ENCODE data around the gene IFITM2. TPM values are rescaled to one million over a fixed set of nuclear protein-coding genes. Genes with fewer than 3 reads are reported as not detected.
"Not testable (repeated sequence)": the region's sequence is repeated elsewhere in the genome, so short reads cannot be mapped to it uniquely, and the experiment has no call there.

IFITM2 gene
- total RNA-seq, 6 experiments from 2014 or later, result 157 to 624 (median 390) TPM

DNA sequence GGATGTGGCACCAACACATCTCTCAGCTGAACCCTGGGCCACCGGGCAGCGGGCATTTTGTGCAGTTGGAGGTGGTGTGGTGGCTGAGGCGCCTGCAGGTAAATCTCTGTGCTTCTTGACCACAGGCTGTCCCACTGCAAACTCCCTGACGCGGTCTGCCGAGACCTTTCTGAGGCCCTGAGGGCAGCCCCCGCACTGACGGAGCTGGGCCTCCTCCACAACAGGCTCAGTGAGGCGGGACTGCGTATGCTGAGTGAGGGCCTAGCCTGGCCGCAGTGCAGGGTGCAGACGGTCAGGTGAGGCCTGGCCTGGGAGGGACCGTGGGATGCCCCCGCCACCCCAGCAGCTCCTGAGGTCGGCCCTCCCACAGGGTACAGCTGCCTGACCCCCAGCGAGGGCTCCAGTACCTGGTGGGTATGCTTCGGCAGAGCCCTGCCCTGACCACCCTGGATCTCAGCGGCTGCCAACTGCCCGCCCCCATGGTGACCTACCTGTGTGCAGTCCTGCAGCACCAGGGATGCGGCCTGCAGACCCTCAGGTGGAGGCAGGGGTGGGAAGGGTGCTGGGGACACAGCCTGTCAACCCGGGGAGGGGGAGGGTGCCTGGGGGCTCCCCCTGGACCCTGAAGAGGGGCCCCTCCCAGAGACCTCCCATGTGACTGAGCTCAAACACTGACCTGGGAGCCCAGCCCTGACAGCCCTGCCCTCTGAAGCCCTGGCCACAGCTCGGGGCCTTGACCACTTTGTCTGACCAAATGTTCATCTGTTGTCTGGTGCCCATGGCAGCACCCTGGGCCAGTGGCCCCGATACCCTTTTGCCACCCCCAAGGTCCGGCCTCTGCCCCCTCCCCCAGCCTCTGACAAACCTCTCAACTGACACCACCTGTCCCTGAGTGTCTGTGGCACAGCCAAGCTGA, 23.3 kb upstream of the IFITM2 start:
- no peak overlapping the region for H3K27ac ChIP-seq
- no peaks in the 10 kb centered on the region for H3K9me3 ChIP-seq
- no peak for TF ChIP-seq CTCF (IDR thresholded peaks at IDR 0.05)
- no peak for TF ChIP-seq POLR2A (IDR thresholded peaks at IDR 0.05)
- peak in 1 of 3 donors; percentile 55 for DNase-seq
- no CpG with 5 or more reads among the region's 24 CpGs for WGBS (ENCODE audit: insufficient coverage, low coverage, low lambda C conversion rate, missing lambda C conversion rate)
- H3K4me3 ChIP-seq, result no peak overlapping the region
- no peaks in the 10 kb centered on the region for H3K27me3 ChIP-seq
- peaks cover 0 to 14% (median 6%) of the 10 kb centered on the region in 4 donors for H3K4me1 ChIP-seq
- intact Hi-C loops (cut with DNase I), result no loop called here
- ATAC-seq, result no peak
- no peaks in the 10 kb centered on the region for H3K36me3 ChIP-seq

GRCh38 chr11:285021-285893, 22.4 kb upstream of the IFITM2 start:
- 80% methylated on average over 18 of the region's 29 CpGs for WGBS (ENCODE audit: insufficient coverage, low coverage, low lambda C conversion rate, missing lambda C conversion rate)
- intact Hi-C loops (cut with DNase I), result no loop called here
- Histone ChIP-seq H3K4me1 (peaks cover 0 to 14% (median 3%) of the 10 kb centered on the region in 4 donors), H3K27me3 (no peaks in the 10 kb centered on the region), H3K9me3 (no peaks in the 10 kb centered on the region), H3K27ac (no peak overlapping the region), H3K4me3 (no peak overlapping the region), H3K36me3 (no peaks in the 10 kb centered on the region)
- DNase-seq (peak in 1 of 3 donors; percentile 23), ATAC-seq (no peak)
- TF ChIP-seq POLR2A (IDR thresholded peaks at IDR 0.05), result no peak
- TF ChIP-seq CTCF (IDR thresholded peaks at IDR 0.05), result no peak

DNA sequence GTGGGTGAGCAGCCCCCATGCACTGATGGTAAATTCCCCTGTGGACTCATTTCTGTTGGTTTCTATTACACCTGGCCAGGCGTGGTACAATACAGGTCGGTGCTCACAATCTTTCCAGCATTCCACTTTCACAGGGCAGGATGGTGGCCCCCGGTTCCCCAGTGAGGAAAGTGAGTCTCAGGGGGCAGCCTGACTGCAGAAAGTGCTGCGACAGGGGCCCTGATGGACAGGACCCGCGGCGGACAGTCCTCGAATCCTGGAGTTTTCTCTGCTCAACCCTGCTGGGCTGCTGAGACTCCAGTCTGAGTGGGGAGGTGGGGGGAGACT, 21.8 kb upstream of the IFITM2 start:
- Histone ChIP-seq H3K9me3 (no peaks in the 10 kb centered on the region), H3K4me3 (no peak overlapping the region), H3K4me1 (peaks cover 0 to 10% (median under 1%) of the 10 kb centered on the region in 4 donors), H3K27ac (no peak overlapping the region), H3K27me3 (no peaks in the 10 kb centered on the region), H3K36me3 (no peaks in the 10 kb centered on the region)
- 78% methylated on average over 3 of the region's 8 CpGs for WGBS (ENCODE audit: insufficient coverage, low coverage, low lambda C conversion rate, missing lambda C conversion rate)
- intact Hi-C loops (cut with DNase I), result no loop called here
- ATAC-seq (no peak), DNase-seq (no peak)
- TF ChIP-seq CTCF (IDR thresholded peaks at IDR 0.05), result no peak
- TF ChIP-seq POLR2A (IDR thresholded peaks at IDR 0.05), result no peak

GRCh38 chr11:286977-287820, 20.4 kb upstream of the IFITM2 start:
- peak overlapping the region in 1 of 3 donors; percentile 85 for H3K27ac ChIP-seq
- H3K36me3 ChIP-seq; H3K9me3 ChIP-seq; H3K4me3 ChIP-seq; ATAC-seq; intact Hi-C loops (cut with DNase I); H3K27me3 ChIP-seq; H3K4me1 ChIP-seq: not testable (repeated sequence)
- peak; percentile 20 to 56 (median 53) for DNase-seq
- WGBS (ENCODE audit: insufficient coverage, low coverage, low lambda C conversion rate, missing lambda C conversion rate), result 63% methylated on average over 27 of the region's 27 CpGs

Data from right lobe of liver (tissue), 6 donors.